Measurements from ENCODE around the gene PNCK.

The PNCK gene

GRCh38 chrX:153645921-153646488, 27.6 kb downstream of the PNCK start:
- no peak overlapping the region for H3K4me3 ChIP-seq (replicated peaks; ENCODE audit: low read depth, low read length)
- TF ChIP-seq CTCF (IDR thresholded peaks at IDR 0.05; ENCODE audit: low read length, missing control alignments), result no peak
- no peak for DNase-seq (ENCODE audit: low read depth)

- no peak overlapping the region for H3K4me3 ChIP-seq (replicated peaks; ENCODE audit: low read depth, low read length)
- no peak for TF ChIP-seq CTCF (IDR thresholded peaks at IDR 0.05; ENCODE audit: low read length, missing control alignments)
- DNase-seq (ENCODE audit: low read depth), result no peak
These were observed 28.5 kb downstream of the PNCK start for GRCh38 chrX:153645151-153645550.

GRCh38 chrX:153644356-153645125, 29.1 kb downstream of the PNCK start:
- no peak overlapping the region for H3K4me3 ChIP-seq (replicated peaks; ENCODE audit: low read depth, low read length)
- no peak for TF ChIP-seq CTCF (IDR thresholded peaks at IDR 0.05; ENCODE audit: low read length, missing control alignments)
- DNase-seq (ENCODE audit: low read depth), result no peak

- no peak for TF ChIP-seq CTCF (IDR thresholded peaks at IDR 0.05; ENCODE audit: low read length, missing control alignments)
- no peak overlapping the region for H3K4me3 ChIP-seq (replicated peaks; ENCODE audit: low read depth, low read length)
- no peak for DNase-seq (ENCODE audit: low read depth)
These were observed 29.9 kb downstream of the PNCK start for GRCh38 chrX:153643431-153644351.

- no peak for TF ChIP-seq CTCF (IDR thresholded peaks at IDR 0.05; ENCODE audit: low read length, missing control alignments)
- DNase-seq (ENCODE audit: low read depth), result no peak
- no peak overlapping the region for H3K4me3 ChIP-seq (replicated peaks; ENCODE audit: low read depth, low read length)
These were observed 30.8 kb downstream of the PNCK start for GRCh38 chrX:153642655-153643430.

GRCh38 chrX:153642051-153642654, 31.5 kb downstream of the PNCK start:
- H3K4me3 ChIP-seq (replicated peaks; ENCODE audit: low read depth, low read length), result no peak overlapping the region

More at GRCh38 chrX:153642051-153642654, 31.5 kb downstream of the PNCK start:
- no peak for DNase-seq (ENCODE audit: low read depth)
- TF ChIP-seq CTCF (IDR thresholded peaks at IDR 0.05; ENCODE audit: low read length, missing control alignments), result no peak

Data from fibroblast of pulmonary artery (primary cell).